H9 (cell line): Measurements from ENCODE around the gene TKFC. TPM values are rescaled to one million over a fixed set of nuclear protein-coding genes. Genes with fewer than 3 reads are reported as not detected.

Source experiments
- DNase-seq: peaks from one replicate; pipeline ENCODE4 v3.0.0-alpha.2; 2017
- H2AFZ ChIP-seq: one replicate; pipeline ENCODE4 v1.6.1; 2013; ENCODE audit warnings: mild to moderate bottlenecking, low read length, control low read depth, moderate library complexity
- H2AK5ac ChIP-seq: 2 replicates; pipeline ENCODE4 v1.6.1; 2013; ENCODE audit warnings: low read length, control low read depth, mixed read lengths; ENCODE audit not compliant: insufficient read length
- H2BK120ac ChIP-seq: one replicate; pipeline ENCODE4 v1.6.1; 2013; ENCODE audit warnings: low read depth, mild to moderate bottlenecking, low read length, control low read depth, inconsistent platforms; ENCODE audit not compliant: poor library complexity, severe bottlenecking
- H2BK12ac ChIP-seq: 2 replicates; pipeline ENCODE4 v1.6.1; 2013; ENCODE audit warnings: low read length, control low read depth, mixed read lengths, low read depth; ENCODE audit not compliant: insufficient read length
- H2BK15ac ChIP-seq: 2 replicates; pipeline ENCODE4 v1.6.1; 2013; ENCODE audit warnings: low read depth, low read length, control low read depth
- H2BK20ac ChIP-seq: one replicate; pipeline ENCODE4 v1.6.1; 2013; ENCODE audit warnings: low read depth, mild to moderate bottlenecking, low read length, control low read depth, inconsistent platforms; ENCODE audit not compliant: poor library complexity, severe bottlenecking
- H2BK5ac ChIP-seq: 2 replicates; pipeline ENCODE4 v1.6.1; 2013; ENCODE audit warnings: low read length, control low read depth, mixed read lengths; ENCODE audit not compliant: insufficient read length
- H3K14ac ChIP-seq: 2 replicates; pipeline ENCODE4 v1.6.1; 2013; ENCODE audit warnings: low read length, control low read depth; ENCODE audit not compliant: insufficient read depth
- H3K18ac ChIP-seq: 2 replicates; pipeline ENCODE4 v1.6.1; 2013; ENCODE audit warnings: low read depth, mild to moderate bottlenecking, mixed read lengths, low read length, control low read depth; ENCODE audit not compliant: insufficient read length
- H3K23ac ChIP-seq: 2 replicates; pipeline ENCODE4 v1.6.1; 2013; ENCODE audit warnings: low read length, control low read depth, mixed read lengths, low read depth; ENCODE audit not compliant: insufficient read length
- H3K23me2 ChIP-seq: 2 replicates; pipeline ENCODE4 v1.6.1; 2013; ENCODE audit warnings: low read depth, mild to moderate bottlenecking, mixed read lengths, low read length, control low read depth; ENCODE audit not compliant: insufficient read length, poor library complexity, severe bottlenecking
- H3K27ac ChIP-seq: 2 replicates; pipeline ENCODE4 v1.5.1; 2013; ENCODE audit warnings: low read length, control low read depth, mixed read lengths, low read depth; ENCODE audit not compliant: insufficient read length
- H3K27me3 ChIP-seq: 2 replicates; pipeline ENCODE4 v1.6.1; 2013; ENCODE audit warnings: low read length, control low read depth, inconsistent platforms; ENCODE audit not compliant: insufficient read depth
- H3K4ac ChIP-seq: 2 replicates; pipeline ENCODE4 v1.6.1; 2013; ENCODE audit warnings: low read depth, mild to moderate bottlenecking, control low read depth, inconsistent platforms, low read length, moderate library complexity
- H3K4me1 ChIP-seq: 2 replicates; pipeline ENCODE4 v1.6.1; 2013; ENCODE audit warnings: low read length, control low read depth, inconsistent platforms; ENCODE audit not compliant: insufficient read depth
- H3K4me2 ChIP-seq: 2 replicates; pipeline ENCODE4 v1.6.1; 2013; ENCODE audit warnings: low read length, control low read depth, mixed read lengths; ENCODE audit not compliant: insufficient read length, insufficient read depth
- H3K56ac ChIP-seq: 2 replicates; pipeline ENCODE4 v1.6.1; 2013; ENCODE audit warnings: low read depth, mild to moderate bottlenecking, mixed read lengths, low read length, control low read depth; ENCODE audit not compliant: insufficient read length
- H3K79me1 ChIP-seq: 2 replicates; pipeline ENCODE4 v1.6.1; 2013; ENCODE audit warnings: low read depth, mild to moderate bottlenecking, moderate library complexity, low read length, control low read depth, inconsistent platforms; ENCODE audit not compliant: insufficient read depth, poor library complexity, severe bottlenecking
- H3K79me2 ChIP-seq: 2 replicates; pipeline ENCODE4 v1.6.1; 2013; ENCODE audit warnings: low read length, control low read depth, inconsistent platforms; ENCODE audit not compliant: insufficient read depth
- H3K9ac ChIP-seq: 2 replicates; pipeline ENCODE4 v1.6.1; 2013; ENCODE audit warnings: low read length, control low read depth, mixed read lengths; ENCODE audit not compliant: insufficient read length; ENCODE audit errors: extremely low read depth
- H3K9me3 ChIP-seq: one replicate; pipeline ENCODE4 v1.6.1; 2013; ENCODE audit warnings: low read depth, low read length, inconsistent platforms; ENCODE audit not compliant: control insufficient read depth
- H3T11ph ChIP-seq: one replicate; pipeline ENCODE4 v1.6.1; 2013; ENCODE audit warnings: mild to moderate bottlenecking, low read length, control low read depth, inconsistent platforms
- H4K20me1 ChIP-seq: one replicate; pipeline ENCODE4 v1.6.1; 2013; ENCODE audit not compliant: control insufficient read depth, insufficient read length, insufficient read depth
- H4K5ac ChIP-seq: 2 replicates; pipeline ENCODE4 v1.6.1; 2013; ENCODE audit warnings: low read depth, mild to moderate bottlenecking, mixed read lengths, low read length, control low read depth; ENCODE audit not compliant: insufficient read length
- H4K8ac ChIP-seq: replicated peaks from 2 replicates; pipeline ENCODE4 v1.6.1; 2013; ENCODE audit warnings: low read length, control low read depth, mixed read lengths, low read depth; ENCODE audit not compliant: insufficient read length
- H4K91ac ChIP-seq: 2 replicates; pipeline ENCODE4 v1.6.1; 2013; ENCODE audit warnings: low read depth, mild to moderate bottlenecking, moderate library complexity, mixed read lengths, low read length, control low read depth; ENCODE audit not compliant: insufficient read length
- H3K27ac Mint-ChIP-seq, 3 experiments: 2 replicates in 2 of 3; 3 replicates in 1 of 3; pipeline ENCODE4 v1.8.0; 2020 to 2021; ENCODE audit warnings: mixed read lengths in 3 of 3, mild to moderate bottlenecking in 1 of 3, moderate library complexity in 1 of 3
- H3K27me3 Mint-ChIP-seq: 2 replicates; pipeline ENCODE4 v1.8.0; 2021; ENCODE audit warnings: low read depth, mild to moderate bottlenecking, moderate library complexity, mixed read lengths
- H3K36me3 Mint-ChIP-seq, 3 experiments: 2 replicates in 2 of 3; 3 replicates in 1 of 3; pipeline ENCODE4 v1.8.0; 2020 to 2021; ENCODE audit warnings: low read depth in 3 of 3, mixed read lengths in 3 of 3; ENCODE audit not compliant: insufficient read depth in 1 of 3
- H3K4me1 Mint-ChIP-seq, 2 experiments: 2 replicates each; pipeline ENCODE4 v1.8.0; 2020; ENCODE audit warnings: mixed read lengths in 2 of 2
- H3K4me3 Mint-ChIP-seq, 2 experiments: 2 replicates in 1 of 2; 3 replicates in 1 of 2; pipeline ENCODE4 v1.8.0; 2020 to 2021; ENCODE audit warnings: mild to moderate bottlenecking in 2 of 2, mixed read lengths in 2 of 2, moderate library complexity in 1 of 2
- H3K9me3 Mint-ChIP-seq, 2 experiments: 2 replicates in 1 of 2; 3 replicates in 1 of 2; pipeline ENCODE4 v1.8.0; 2020; ENCODE audit warnings: mild to moderate bottlenecking in 2 of 2, mixed read lengths in 2 of 2, moderate library complexity in 1 of 2
- WGBS: extraction: QIAGEN DNeasy Blood & Tissue Kit; methylation state at CpG from one replicate; pipeline ENCODE4 v1.1.7; 2013; ENCODE audit warnings: missing lambda C conversion rate, low lambda C conversion rate, mixed read lengths; ENCODE audit not compliant: insufficient read length; ENCODE audit errors: extremely low coverage; 5-methylcytosine and 5-hydroxymethylcytosine counted together
- total RNA-seq: library from RNA; stranded (reverse); gene quantifications from 2 replicates; pipeline ENCODE4 v1.2.1, GENCODE V29; 2021
- TF ChIP-seq, protein P1 (sequence below): fragments of 200-600 bp; sonication (generic); conservative IDR thresholded peaks from 3 replicates; pipeline ENCODE4 v1.8.0; 2021; ENCODE audit warnings: antibody characterized with exemption, mild to moderate bottlenecking

Gene TKFC
- total RNA-seq, 1 experiment from 2014 or later = 59.0 TPM

DNA sequence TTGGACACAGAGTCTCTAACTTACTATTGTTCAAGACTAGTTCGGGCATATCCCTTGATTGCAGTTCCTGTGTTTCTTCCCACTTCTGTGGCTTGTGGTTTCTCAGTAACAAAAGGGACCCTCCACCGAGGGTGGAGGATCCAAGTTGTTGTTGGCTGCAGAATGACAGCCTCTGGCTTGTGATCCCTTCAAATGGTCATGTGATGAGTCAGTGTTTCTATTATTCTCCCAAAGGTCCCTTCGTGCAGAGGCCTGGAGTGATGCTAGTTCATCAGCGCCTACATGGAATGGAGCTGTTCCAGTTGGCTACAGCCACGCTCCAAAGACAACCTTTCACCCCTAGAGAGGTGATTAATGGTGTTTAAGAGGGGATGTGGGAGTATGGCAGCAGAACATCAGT is 35.3 kb upstream of the TKFC start:
- no peak overlapping the region for H3K4me2 ChIP-seq
- H2BK120ac ChIP-seq = no peak overlapping the region
- no peaks in the 10 kb centered on the region for H3K79me1 ChIP-seq
- no peaks in the 10 kb centered on the region for H3K79me2 ChIP-seq
- H4K5ac ChIP-seq = no peak overlapping the region
- no peak overlapping the region for H2AK5ac ChIP-seq
- no peaks in the 10 kb centered on the region for H4K20me1 ChIP-seq
- Mint-ChIP-seq H3K4me1 (peaks cover 25 to 29% of the 10 kb centered on the region in 2 experiments), H3K27ac (peak overlapping the region in 2 of 3 experiments; percentile 14 to 32; a peak in 3 of 7 replicates), H3K36me3 (peaks cover 21 to 62% (median 49%) of the 10 kb centered on the region in 3 experiments; a peak in 6 of 7 replicates), H3K4me3 (no peak overlapping the region), H3K9me3 (no peaks in the 10 kb centered on the region), H3K27me3 (peaks cover 11% of the 10 kb centered on the region)
- H4K91ac ChIP-seq = no peak overlapping the region
- no peak overlapping the region for H3K27ac ChIP-seq
- H2BK12ac ChIP-seq = no peak overlapping the region
- H3K4ac ChIP-seq = no peak overlapping the region
- no peak overlapping the region for H4K8ac ChIP-seq
- TF ChIP-seq, protein P1, sequence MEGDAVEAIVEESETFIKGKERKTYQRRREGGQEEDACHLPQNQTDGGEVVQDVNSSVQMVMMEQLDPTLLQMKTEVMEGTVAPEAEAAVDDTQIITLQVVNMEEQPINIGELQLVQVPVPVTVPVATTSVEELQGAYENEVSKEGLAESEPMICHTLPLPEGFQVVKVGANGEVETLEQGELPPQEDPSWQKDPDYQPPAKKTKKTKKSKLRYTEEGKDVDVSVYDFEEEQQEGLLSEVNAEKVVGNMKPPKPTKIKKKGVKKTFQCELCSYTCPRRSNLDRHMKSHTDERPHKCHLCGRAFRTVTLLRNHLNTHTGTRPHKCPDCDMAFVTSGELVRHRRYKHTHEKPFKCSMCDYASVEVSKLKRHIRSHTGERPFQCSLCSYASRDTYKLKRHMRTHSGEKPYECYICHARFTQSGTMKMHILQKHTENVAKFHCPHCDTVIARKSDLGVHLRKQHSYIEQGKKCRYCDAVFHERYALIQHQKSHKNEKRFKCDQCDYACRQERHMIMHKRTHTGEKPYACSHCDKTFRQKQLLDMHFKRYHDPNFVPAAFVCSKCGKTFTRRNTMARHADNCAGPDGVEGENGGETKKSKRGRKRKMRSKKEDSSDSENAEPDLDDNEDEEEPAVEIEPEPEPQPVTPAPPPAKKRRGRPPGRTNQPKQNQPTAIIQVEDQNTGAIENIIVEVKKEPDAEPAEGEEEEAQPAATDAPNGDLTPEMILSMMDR = no peak
- H2BK5ac ChIP-seq = no peak overlapping the region
- H2BK15ac ChIP-seq = no peak overlapping the region
- no peak overlapping the region for H2AFZ ChIP-seq
- no peak overlapping the region for H3K23ac ChIP-seq
- H3K18ac ChIP-seq = no peak overlapping the region
- no peak for DNase-seq
- no peak overlapping the region for H2BK20ac ChIP-seq
- H3K56ac ChIP-seq = no peak overlapping the region
- WGBS = no CpG with 5 or more reads among the region's 5 CpGs
- peaks cover 14% of the 10 kb centered on the region for H3K23me2 ChIP-seq
- H3K9me3 ChIP-seq = no peaks in the 10 kb centered on the region
- H3K4me1 ChIP-seq = no peaks in the 10 kb centered on the region
- peaks cover 3% of the 10 kb centered on the region; the same call in 1 of the 2 replicates for H3K27me3 ChIP-seq
- no peak overlapping the region for H3K14ac ChIP-seq
- no peak overlapping the region for H3K9ac ChIP-seq
- H3T11ph ChIP-seq = no peak overlapping the region
